SK-N-SH (cell line): Measurements from ENCODE around the gene SURF1. TPM values are rescaled to one million over a fixed set of nuclear protein-coding genes. Genes with fewer than 3 reads are reported as not detected.

Experiments used
- CTCF ChIA-PET: fragments of 300-600, 350-600 bp; formaldehyde crosslinking; extraction: SDS; loops from one replicate; lab custom pipeline; 2021; lab: Yijun Ruan, JAX
- POLR2A ChIA-PET: fragments of 350-600 bp; sonication (Branson Sonifier 250); formaldehyde crosslinking; extraction: SDS; loops from one replicate; lab custom pipeline; 2020; ENCODE audit warnings: antibody characterized with exemption, inconsistent platforms; lab: Yijun Ruan, JAX
- DNase-seq: peaks from one replicate; pipeline ENCODE4 v3.0.0; 2012
- H2AFZ ChIP-seq: fragments of 200-600 bp; sonication (generic); 2 replicates; pipeline ENCODE4 v1.8.1; 2016; ENCODE audit warnings: antibody characterized with exemption, mild to moderate bottlenecking, low read depth
- H3F3A ChIP-seq: fragments of 200-600 bp; sonication (generic); replicated peaks from 2 replicates; pipeline ENCODE3; 2016; ENCODE audit warnings: antibody characterized with exemption, mild to moderate bottlenecking; ENCODE audit not compliant: insufficient read depth
- H3K27ac ChIP-seq, 2 experiments: fragments of 200-500 bp in 1 of 2; fragments of 200-600 bp in 1 of 2; sonication (Bioruptor generic) in 1 of 2; sonication (generic), shearing (Covaris generic) in 1 of 2; 2 replicates each; pipeline versions ENCODE4 v1.5.1 to v1.6.1; 2014 to 2016; ENCODE audit warnings: low read depth in 2 of 2, inconsistent platforms in 1 of 2, low read length in 1 of 2, mild to moderate bottlenecking in 1 of 2, mixed read lengths in 1 of 2
- H3K27me3 ChIP-seq: fragments of 200-600 bp; sonication (generic), shearing (Covaris generic); 2 replicates; pipeline ENCODE4 v1.6.1; 2016; ENCODE audit warnings: mixed run types; ENCODE audit not compliant: insufficient read depth
- H3K36me3 ChIP-seq, 2 experiments: fragments of 200-500 bp in 1 of 2; fragments of 200-600 bp in 1 of 2; sonication (Bioruptor generic) in 1 of 2; sonication (generic) in 1 of 2; replicated peaks in 1 of 2; 2 replicates each; pipeline versions ENCODE3 to v1.5.1; 2014 to 2016; ENCODE audit warnings: low read length in 1 of 2, mild to moderate bottlenecking in 1 of 2; ENCODE audit not compliant: insufficient read depth in 2 of 2, control insufficient read depth in 1 of 2
- H3K4me1 ChIP-seq, 2 experiments: fragments of 200-500 bp in 1 of 2; fragments of 200-600 bp in 1 of 2; sonication (Bioruptor generic) in 1 of 2; sonication (generic), shearing (Covaris generic) in 1 of 2; 2 replicates each; pipeline versions ENCODE4 v1.5.1 to v1.6.1; 2014 to 2016; ENCODE audit warnings: low read depth in 1 of 2, low read length in 1 of 2, mixed run types in 1 of 2; ENCODE audit not compliant: insufficient read depth in 2 of 2, control insufficient read depth in 1 of 2
- H3K4me2 ChIP-seq: fragments of 200-600 bp; sonication (generic), shearing (Covaris generic); 2 replicates; pipeline ENCODE4 v1.6.1; 2017; ENCODE audit warnings: mixed run types
- H3K4me3 ChIP-seq, 2 experiments: fragments of 200-500 bp in 1 of 2; fragments of 200-600 bp in 1 of 2; sonication (Bioruptor generic) in 1 of 2; sonication (generic), shearing (Covaris generic) in 1 of 2; 2 replicates each; pipeline versions ENCODE4 v1.5.1 to v1.8.1; 2014 to 2016; ENCODE audit warnings: low read depth in 2 of 2, inconsistent platforms in 1 of 2, low read length in 1 of 2, mild to moderate bottlenecking in 1 of 2, mixed read lengths in 1 of 2, moderate library complexity in 1 of 2
- H3K79me2 ChIP-seq: fragments of 200-600 bp; sonication (generic); 2 replicates; pipeline ENCODE4 v1.8.1; 2017; ENCODE audit warnings: mild to moderate bottlenecking; ENCODE audit not compliant: insufficient read depth
- H3K9ac ChIP-seq: fragments of 200-600 bp; sonication (generic); 2 replicates; pipeline ENCODE4 v1.6.1; 2017; ENCODE audit warnings: mixed run types
- H3K9me2 ChIP-seq: fragments of 200-600 bp; sonication (generic); 2 replicates; pipeline ENCODE4 v1.6.1; 2017; ENCODE audit warnings: mixed run types
- H3K9me3 ChIP-seq: fragments of 200-600 bp; sonication (generic); 2 replicates; pipeline ENCODE4 v1.6.1; 2017; ENCODE audit warnings: mixed run types, mild to moderate bottlenecking, moderate library complexity
- H4K20me1 ChIP-seq: fragments of 200-600 bp; sonication (generic); 2 replicates; pipeline ENCODE4 v1.6.1; 2017; ENCODE audit warnings: mild to moderate bottlenecking, mixed run types; ENCODE audit not compliant: insufficient read depth
- EP300 ChIP-seq, 2 experiments: IDR thresholded peaks; 2 replicates each; pipeline versions ENCODE4 v1.4.0 to v1.6.1; 2012; ENCODE audit warnings: borderline replicate concordance in 1 of 2, low read depth in 1 of 2, low read length in 1 of 2
- FOXJ3 ChIP-seq: sonication (generic); formaldehyde crosslinking; IDR thresholded peaks from 2 replicates; pipeline ENCODE4 v1.5.1; 2020; ENCODE audit warnings: mild to moderate bottlenecking, missing genetic modification reagents
- MXI1 ChIP-seq: IDR thresholded peaks from 2 replicates; pipeline ENCODE4 v1.6.1; 2012; ENCODE audit warnings: mild to moderate bottlenecking, low read depth, low read length, improper control_type of control experiment
- PBX3 ChIP-seq: IDR thresholded peaks from 2 replicates; pipeline ENCODE4; 2012
- RCOR1 ChIP-seq: fragments of 150-350 bp; IDR thresholded peaks from 2 replicates; pipeline ENCODE4 v1.6.1; 2017; ENCODE audit warnings: antibody characterized with exemption, low read length
- REST ChIP-seq: IDR thresholded peaks from 2 replicates; pipeline ENCODE4 v1.6.1; 2012; ENCODE audit warnings: mild to moderate bottlenecking, low read depth, low read length, moderate library complexity
- RFX5 ChIP-seq: IDR thresholded peaks from 2 replicates; pipeline ENCODE4 v1.6.1; 2012; ENCODE audit warnings: mild to moderate bottlenecking, improper control_type of control experiment, low read length
- SMC3 ChIP-seq: IDR thresholded peaks from 2 replicates; pipeline ENCODE4 v1.6.1; 2012; ENCODE audit warnings: low read depth, low read length, improper control_type of control experiment
- TAF1 ChIP-seq: IDR thresholded peaks from 2 replicates; pipeline ENCODE4 v1.6.1; 2012; ENCODE audit warnings: low read depth, mild to moderate bottlenecking, low read length, moderate library complexity, borderline replicate concordance
- TEAD4 ChIP-seq: IDR thresholded peaks from 2 replicates; pipeline ENCODE4 v1.4.0; 2012; ENCODE audit warnings: mild to moderate bottlenecking, borderline replicate concordance; ENCODE audit not compliant: insufficient read depth
- USF2 ChIP-seq: fragments of 150-350 bp; IDR thresholded peaks from 2 replicates; pipeline ENCODE4 v1.6.1; 2017; ENCODE audit warnings: antibody characterized with exemption, low read length, low read depth, borderline replicate concordance
- YY1 ChIP-seq: IDR thresholded peaks from 2 replicates; pipeline ENCODE4 v1.4.0; 2012; ENCODE audit warnings: low read depth, mild to moderate bottlenecking
- WGBS: methylation state at CpG from one replicate; pipeline ENCODE4 v1.1.6; 2017; ENCODE audit warnings: low lambda C conversion rate; 5-methylcytosine and 5-hydroxymethylcytosine counted together
- polyA plus RNA-seq, 3 experiments: library from polyadenylated mRNA; depleted of rRNA; stranded (reverse); fragments of >200 nt; gene quantifications; 2 replicates each; pipeline ENCODE4 v1.2.3, GENCODE V29; 2012

The SURF1 gene
- polyA plus RNA-seq, 1 of the 3 experiments (the other 2 are of a cell fraction): 103 TPM

- Histone ChIP-seq H3F3A (peaks cover 9% of the 10 kb centered on the region), H3K79me2 (peaks cover 18% of the 10 kb centered on the region), H4K20me1 (peaks cover 9% of the 10 kb centered on the region), H3K4me3 (no peak overlapping the region), H3K9ac (no peak overlapping the region), H2AFZ (no peak overlapping the region), H3K9me2 (no peaks in the 10 kb centered on the region), H3K27me3 (no peaks in the 10 kb centered on the region), H3K27ac (no peak overlapping the region), H3K36me3 (no peaks in the 10 kb centered on the region), H3K9me3 (no peaks in the 10 kb centered on the region), H3K4me2 (no peak overlapping the region), H3K4me1 (peaks cover 0 to 5% of the 10 kb centered on the region in 2 experiments; a peak in 1 of 4 replicates)
- ChIA-PET CTCF (interaction anchor here (0.6 to 0.7 kb wide), 2 partner anchors 104 to 107 kb away, joined by 3 read pairs; no protein-coding TSS in a partner anchor), POLR2A (no interaction called here)
- no peak for DNase-seq
- WGBS: 94% methylated on average over 12 of the region's 14 CpGs
- TF ChIP-seq SMC3 (no peak), RFX5 (no peak), TAF1 (no peak), EP300 (IDR thresholded peaks at IDR 0.05; ENCODE audit: borderline replicate concordance in 1 of 2, low read depth in 1 of 2, low read length in 1 of 2) (no peak), REST (no peak), PBX3 (no peak), TEAD4 (no peak), MXI1 (no peak), RCOR1 (no peak), FOXJ3 (CRISPR knock-in tag) (no peak), YY1 (no peak), USF2 (no peak)
Measured at GRCh38 chr9:133379153-133380086, 23.1 kb upstream of the SURF1 start.
